HepG2 (cell line): Measurements from ENCODE around the gene SMIM28. TPM values are rescaled to one million over a fixed set of nuclear protein-coding genes. Genes with fewer than 3 reads are reported as not detected.

Experiments
- AGO2 ChIP-seq: fragments of 200-400 bp; formaldehyde crosslinking; optimal IDR thresholded peaks from 2 replicates; pipeline ENCODE3; 2017; ENCODE audit warnings: mild to moderate bottlenecking, low read depth, low read length, moderate library complexity
- ATF1 ChIP-seq: IDR thresholded peaks from 2 replicates; pipeline ENCODE4 v1.6.1; 2016; ENCODE audit warnings: mild to moderate bottlenecking, control low read depth
- CENPX ChIP-seq: sonication (generic); formaldehyde crosslinking; IDR thresholded peaks from 2 replicates; pipeline ENCODE4 v1.9.0; 2021; ENCODE audit warnings: mild to moderate bottlenecking, missing genetic modification reagents, moderate library complexity
- CSRNP2 ChIP-seq: sonication (generic); formaldehyde crosslinking; conservative IDR thresholded peaks from 2 replicates; pipeline ENCODE4 v1.8.0; 2022; ENCODE audit warnings: low read depth, missing genetic modification reagents
- E2F1 ChIP-seq: sonication (generic); formaldehyde crosslinking; IDR thresholded peaks from 2 replicates; pipeline ENCODE4 v1.5.0; 2020; ENCODE audit warnings: missing genetic modification reagents
- MTF1 ChIP-seq: sonication (generic); formaldehyde crosslinking; IDR thresholded peaks from 2 replicates; pipeline ENCODE4 v1.5.0; 2020; ENCODE audit warnings: missing genetic modification reagents
- MYC ChIP-seq: sonication (generic); formaldehyde crosslinking; IDR thresholded peaks from 2 replicates; pipeline ENCODE4 v1.9.0; 2021; ENCODE audit warnings: missing genetic modification reagents, borderline replicate concordance
- NFYB ChIP-seq: sonication (generic); formaldehyde crosslinking; IDR thresholded peaks from 2 replicates; pipeline ENCODE4 v1.4.0; 2020; ENCODE audit warnings: missing genetic modification reagents
- PCBP1 ChIP-seq: fragments of 200-400 bp; formaldehyde crosslinking; IDR thresholded peaks from 2 replicates; pipeline ENCODE4 v1.6.1; 2017; ENCODE audit warnings: mild to moderate bottlenecking, low read depth, low read length, borderline replicate concordance
- TOE1 ChIP-seq: sonication (generic); formaldehyde crosslinking; IDR thresholded peaks from 2 replicates; pipeline ENCODE4 v1.4.0; 2020; ENCODE audit warnings: mild to moderate bottlenecking, missing genetic modification reagents
- ZBED4 ChIP-seq: sonication (generic); formaldehyde crosslinking; IDR thresholded peaks from 2 replicates; pipeline ENCODE4 v1.4.0; 2020; ENCODE audit warnings: missing genetic modification reagents, borderline replicate concordance
- ZBTB2 ChIP-seq: sonication (generic); formaldehyde crosslinking; IDR thresholded peaks from 2 replicates; pipeline ENCODE4 v1.8.0; 2022; ENCODE audit warnings: low read depth, missing genetic modification reagents
- ZNF563 ChIP-seq: sonication (generic); formaldehyde crosslinking; IDR thresholded peaks from 2 replicates; pipeline ENCODE4 v1.8.0; 2022; ENCODE audit warnings: mild to moderate bottlenecking, moderate library complexity, missing genetic modification reagents
- ZNF564 ChIP-seq: sonication (generic); formaldehyde crosslinking; IDR thresholded peaks from 2 replicates; pipeline ENCODE4 v1.8.1; 2023; ENCODE audit warnings: mild to moderate bottlenecking, missing genetic modification reagents
- ZNF691 ChIP-seq: sonication (generic); formaldehyde crosslinking; IDR thresholded peaks from 2 replicates; pipeline ENCODE4 v1.4.0; 2020; ENCODE audit warnings: missing genetic modification reagents, low read depth, mild to moderate bottlenecking, borderline replicate concordance
- polyA plus RNA-seq, 8 experiments: library from polyadenylated mRNA; depleted of rRNA in 3 of 8; stranded (reverse) in 7 of 8; unstranded in 1 of 8; fragments of >200 nt; fragmentation: Illumina TruSeq in 4 of 8; extraction: Trizol in 4 of 8; gene quantifications; 2 replicates each; pipeline versions ENCODE4 v1.2.1 to v1.2.3, GENCODE V29; 2011 to 2016; ENCODE audit warnings: low read depth in 4 of 8, missing spikeins in 1 of 8, mixed read lengths in 1 of 8; ENCODE audit not compliant: insufficient read depth in 1 of 8
- total RNA-seq, 5 experiments: library from RNA; depleted of rRNA; stranded (reverse); fragments of >200 nt; fragmentation: Illumina TruSeq; extraction: Trizol; gene quantifications; 2 replicates each; pipeline ENCODE4 v1.2.3, GENCODE V29; 2016; ENCODE audit warnings: low read depth in 1 of 5

The SMIM28 gene
- total and polyA plus RNA-seq, 2 of the 13 experiments (the other 11 are each of a cell fraction or from before 2014, with no cell fraction given), result not detected

- TF ChIP-seq PCBP1 (no peak), TOE1 (CRISPR knock-in tag) (no peak), MYC (CRISPR knock-in tag) (peak; percentile 90), ATF1 (CRISPR knock-in tag) (no peak), NFYB (peak; percentile 22; the same call in 1 of the 2 replicates), ZNF564 (peak; percentile 82), ZBTB2 (CRISPR knock-in tag) (peak; percentile 49; the same call in 1 of the 2 replicates), MTF1 (CRISPR knock-in tag) (peak; percentile 46; the same call in 1 of the 2 replicates), ZBED4 (CRISPR knock-in tag) (peak; percentile 96), CENPX (CRISPR knock-in tag) (no peak), ZNF563 (CRISPR knock-in tag) (peak; percentile 70), AGO2 (peak; percentile 64), ZNF691 (CRISPR knock-in tag) (peak; percentile 86), CSRNP2 (CRISPR knock-in tag) (no peak), E2F1 (CRISPR knock-in tag) (peak; percentile 86)
Measured at GRCh38 chr6:138403801-138404665, 26.3 kb downstream of the SMIM28 start, which contains the start of gene HEBP2 (continued).
